H9 (cell line): ENCODE results near the gene DTNA. TPM values are rescaled to one million over a fixed set of nuclear protein-coding genes. Genes with fewer than 3 reads are reported as not detected.
A peak's percentile ranks its signal among the peaks of the same experiment; 100 is the strongest.

Experiments used
- DNase-seq: peaks from one replicate; pipeline ENCODE4 v3.0.0-alpha.2; 2017
- H2AFZ ChIP-seq: one replicate; pipeline ENCODE4 v1.6.1; 2013; ENCODE audit warnings: mild to moderate bottlenecking, low read length, control low read depth, moderate library complexity
- H2AK5ac ChIP-seq: 2 replicates; pipeline ENCODE4 v1.6.1; 2013; ENCODE audit warnings: low read length, control low read depth, mixed read lengths; ENCODE audit not compliant: insufficient read length
- H2BK120ac ChIP-seq: one replicate; pipeline ENCODE4 v1.6.1; 2013; ENCODE audit warnings: low read depth, mild to moderate bottlenecking, low read length, control low read depth, inconsistent platforms; ENCODE audit not compliant: poor library complexity, severe bottlenecking
- H2BK12ac ChIP-seq: 2 replicates; pipeline ENCODE4 v1.6.1; 2013; ENCODE audit warnings: low read length, control low read depth, mixed read lengths, low read depth; ENCODE audit not compliant: insufficient read length
- H2BK15ac ChIP-seq: 2 replicates; pipeline ENCODE4 v1.6.1; 2013; ENCODE audit warnings: low read depth, low read length, control low read depth
- H2BK20ac ChIP-seq: one replicate; pipeline ENCODE4 v1.6.1; 2013; ENCODE audit warnings: low read depth, mild to moderate bottlenecking, low read length, control low read depth, inconsistent platforms; ENCODE audit not compliant: poor library complexity, severe bottlenecking
- H2BK5ac ChIP-seq: 2 replicates; pipeline ENCODE4 v1.6.1; 2013; ENCODE audit warnings: low read length, control low read depth, mixed read lengths; ENCODE audit not compliant: insufficient read length
- H3K14ac ChIP-seq: 2 replicates; pipeline ENCODE4 v1.6.1; 2013; ENCODE audit warnings: low read length, control low read depth; ENCODE audit not compliant: insufficient read depth
- H3K18ac ChIP-seq: 2 replicates; pipeline ENCODE4 v1.6.1; 2013; ENCODE audit warnings: low read depth, mild to moderate bottlenecking, mixed read lengths, low read length, control low read depth; ENCODE audit not compliant: insufficient read length
- H3K23ac ChIP-seq: 2 replicates; pipeline ENCODE4 v1.6.1; 2013; ENCODE audit warnings: low read length, control low read depth, mixed read lengths, low read depth; ENCODE audit not compliant: insufficient read length
- H3K23me2 ChIP-seq: 2 replicates; pipeline ENCODE4 v1.6.1; 2013; ENCODE audit warnings: low read depth, mild to moderate bottlenecking, mixed read lengths, low read length, control low read depth; ENCODE audit not compliant: insufficient read length, poor library complexity, severe bottlenecking
- H3K27ac ChIP-seq: 2 replicates; pipeline ENCODE4 v1.5.1; 2013; ENCODE audit warnings: low read length, control low read depth, mixed read lengths, low read depth; ENCODE audit not compliant: insufficient read length
- H3K27me3 ChIP-seq: 2 replicates; pipeline ENCODE4 v1.6.1; 2013; ENCODE audit warnings: low read length, control low read depth, inconsistent platforms; ENCODE audit not compliant: insufficient read depth
- H3K4ac ChIP-seq: 2 replicates; pipeline ENCODE4 v1.6.1; 2013; ENCODE audit warnings: low read depth, mild to moderate bottlenecking, control low read depth, inconsistent platforms, low read length, moderate library complexity
- H3K4me1 ChIP-seq: 2 replicates; pipeline ENCODE4 v1.6.1; 2013; ENCODE audit warnings: low read length, control low read depth, inconsistent platforms; ENCODE audit not compliant: insufficient read depth
- H3K4me2 ChIP-seq: 2 replicates; pipeline ENCODE4 v1.6.1; 2013; ENCODE audit warnings: low read length, control low read depth, mixed read lengths; ENCODE audit not compliant: insufficient read length, insufficient read depth
- H3K56ac ChIP-seq: 2 replicates; pipeline ENCODE4 v1.6.1; 2013; ENCODE audit warnings: low read depth, mild to moderate bottlenecking, mixed read lengths, low read length, control low read depth; ENCODE audit not compliant: insufficient read length
- H3K79me1 ChIP-seq: 2 replicates; pipeline ENCODE4 v1.6.1; 2013; ENCODE audit warnings: low read depth, mild to moderate bottlenecking, moderate library complexity, low read length, control low read depth, inconsistent platforms; ENCODE audit not compliant: insufficient read depth, poor library complexity, severe bottlenecking
- H3K79me2 ChIP-seq: 2 replicates; pipeline ENCODE4 v1.6.1; 2013; ENCODE audit warnings: low read length, control low read depth, inconsistent platforms; ENCODE audit not compliant: insufficient read depth
- H3K9ac ChIP-seq: 2 replicates; pipeline ENCODE4 v1.6.1; 2013; ENCODE audit warnings: low read length, control low read depth, mixed read lengths; ENCODE audit not compliant: insufficient read length; ENCODE audit errors: extremely low read depth
- H3K9me3 ChIP-seq: one replicate; pipeline ENCODE4 v1.6.1; 2013; ENCODE audit warnings: low read depth, low read length, inconsistent platforms; ENCODE audit not compliant: control insufficient read depth
- H3T11ph ChIP-seq: one replicate; pipeline ENCODE4 v1.6.1; 2013; ENCODE audit warnings: mild to moderate bottlenecking, low read length, control low read depth, inconsistent platforms
- H4K20me1 ChIP-seq: one replicate; pipeline ENCODE4 v1.6.1; 2013; ENCODE audit not compliant: control insufficient read depth, insufficient read length, insufficient read depth
- H4K5ac ChIP-seq: 2 replicates; pipeline ENCODE4 v1.6.1; 2013; ENCODE audit warnings: low read depth, mild to moderate bottlenecking, mixed read lengths, low read length, control low read depth; ENCODE audit not compliant: insufficient read length
- H4K8ac ChIP-seq: replicated peaks from 2 replicates; pipeline ENCODE4 v1.6.1; 2013; ENCODE audit warnings: low read length, control low read depth, mixed read lengths, low read depth; ENCODE audit not compliant: insufficient read length
- H4K91ac ChIP-seq: 2 replicates; pipeline ENCODE4 v1.6.1; 2013; ENCODE audit warnings: low read depth, mild to moderate bottlenecking, moderate library complexity, mixed read lengths, low read length, control low read depth; ENCODE audit not compliant: insufficient read length
- H3K27ac Mint-ChIP-seq, 3 experiments: 2 replicates in 2 of 3; 3 replicates in 1 of 3; pipeline ENCODE4 v1.8.0; 2020 to 2021; ENCODE audit warnings: mixed read lengths in 3 of 3, mild to moderate bottlenecking in 1 of 3, moderate library complexity in 1 of 3
- H3K27me3 Mint-ChIP-seq: 2 replicates; pipeline ENCODE4 v1.8.0; 2021; ENCODE audit warnings: low read depth, mild to moderate bottlenecking, moderate library complexity, mixed read lengths
- H3K36me3 Mint-ChIP-seq, 3 experiments: 2 replicates in 2 of 3; 3 replicates in 1 of 3; pipeline ENCODE4 v1.8.0; 2020 to 2021; ENCODE audit warnings: low read depth in 3 of 3, mixed read lengths in 3 of 3; ENCODE audit not compliant: insufficient read depth in 1 of 3
- H3K4me1 Mint-ChIP-seq, 2 experiments: 2 replicates each; pipeline ENCODE4 v1.8.0; 2020; ENCODE audit warnings: mixed read lengths in 2 of 2
- H3K4me3 Mint-ChIP-seq, 2 experiments: 2 replicates in 1 of 2; 3 replicates in 1 of 2; pipeline ENCODE4 v1.8.0; 2020 to 2021; ENCODE audit warnings: mild to moderate bottlenecking in 2 of 2, mixed read lengths in 2 of 2, moderate library complexity in 1 of 2
- H3K9me3 Mint-ChIP-seq, 2 experiments: 2 replicates in 1 of 2; 3 replicates in 1 of 2; pipeline ENCODE4 v1.8.0; 2020; ENCODE audit warnings: mild to moderate bottlenecking in 2 of 2, mixed read lengths in 2 of 2, moderate library complexity in 1 of 2
- WGBS: extraction: QIAGEN DNeasy Blood & Tissue Kit; methylation state at CpG from one replicate; pipeline ENCODE4 v1.1.7; 2013; ENCODE audit warnings: missing lambda C conversion rate, low lambda C conversion rate, mixed read lengths; ENCODE audit not compliant: insufficient read length; ENCODE audit errors: extremely low coverage; 5-methylcytosine and 5-hydroxymethylcytosine counted together
- total RNA-seq: library from RNA; stranded (reverse); gene quantifications from 2 replicates; pipeline ENCODE4 v1.2.1, GENCODE V29; 2021
- TF ChIP-seq, protein P1 (sequence below): fragments of 200-600 bp; sonication (generic); conservative IDR thresholded peaks from 3 replicates; pipeline ENCODE4 v1.8.0; 2021; ENCODE audit warnings: antibody characterized with exemption, mild to moderate bottlenecking

DTNA gene
- total RNA-seq, 1 experiment from 2014 or later: 25.5 TPM

DNA sequence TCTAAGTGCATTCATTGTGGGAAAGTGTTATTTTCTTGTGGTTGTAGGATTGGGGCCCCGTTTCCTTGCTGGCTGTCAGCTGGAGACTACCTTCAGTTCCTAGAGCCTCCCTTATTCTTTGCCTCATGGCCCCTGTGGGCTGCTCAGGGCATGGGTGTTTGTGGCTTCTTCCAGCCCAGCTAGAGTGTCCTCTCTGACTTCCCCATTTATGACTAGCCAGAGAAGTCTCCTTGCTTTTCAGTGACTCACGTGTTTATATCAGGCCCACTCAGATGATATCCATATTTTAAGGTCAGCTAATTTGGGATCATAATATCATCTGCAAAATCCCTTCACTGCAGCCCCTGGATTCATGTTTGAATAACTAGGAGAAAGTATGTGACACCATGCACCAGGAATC is 62.8 kb downstream of the DTNA start:
- TF ChIP-seq, protein P1, sequence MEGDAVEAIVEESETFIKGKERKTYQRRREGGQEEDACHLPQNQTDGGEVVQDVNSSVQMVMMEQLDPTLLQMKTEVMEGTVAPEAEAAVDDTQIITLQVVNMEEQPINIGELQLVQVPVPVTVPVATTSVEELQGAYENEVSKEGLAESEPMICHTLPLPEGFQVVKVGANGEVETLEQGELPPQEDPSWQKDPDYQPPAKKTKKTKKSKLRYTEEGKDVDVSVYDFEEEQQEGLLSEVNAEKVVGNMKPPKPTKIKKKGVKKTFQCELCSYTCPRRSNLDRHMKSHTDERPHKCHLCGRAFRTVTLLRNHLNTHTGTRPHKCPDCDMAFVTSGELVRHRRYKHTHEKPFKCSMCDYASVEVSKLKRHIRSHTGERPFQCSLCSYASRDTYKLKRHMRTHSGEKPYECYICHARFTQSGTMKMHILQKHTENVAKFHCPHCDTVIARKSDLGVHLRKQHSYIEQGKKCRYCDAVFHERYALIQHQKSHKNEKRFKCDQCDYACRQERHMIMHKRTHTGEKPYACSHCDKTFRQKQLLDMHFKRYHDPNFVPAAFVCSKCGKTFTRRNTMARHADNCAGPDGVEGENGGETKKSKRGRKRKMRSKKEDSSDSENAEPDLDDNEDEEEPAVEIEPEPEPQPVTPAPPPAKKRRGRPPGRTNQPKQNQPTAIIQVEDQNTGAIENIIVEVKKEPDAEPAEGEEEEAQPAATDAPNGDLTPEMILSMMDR: no peak

More for the DNA sequence above, 62.8 kb downstream of the DTNA start:
- Histone ChIP-seq H3K79me1 (no peaks in the 10 kb centered on the region), H2BK12ac (no peak overlapping the region), H3K9ac (no peak overlapping the region), H3K14ac (no peak overlapping the region), H3K4me2 (no peak overlapping the region), H3K79me2 (no peaks in the 10 kb centered on the region), H2AFZ (no peak overlapping the region), H4K8ac (no peak overlapping the region), H4K20me1 (no peaks in the 10 kb centered on the region), H4K91ac (no peak overlapping the region), H3K4me1 (no peaks in the 10 kb centered on the region), H2BK20ac (no peak overlapping the region), H2BK120ac (no peak overlapping the region), H3K4ac (no peak overlapping the region), H4K5ac (no peak overlapping the region), H3K23ac (no peak overlapping the region), H3K23me2 (no peaks in the 10 kb centered on the region), H2BK5ac (no peak overlapping the region), H2BK15ac (no peak overlapping the region), H3K27ac (no peak overlapping the region), H3K9me3 (no peaks in the 10 kb centered on the region), H2AK5ac (no peak overlapping the region), H3K56ac (no peak overlapping the region), H3K18ac (no peak overlapping the region), H3T11ph (no peak overlapping the region), H3K27me3 (no peaks in the 10 kb centered on the region)
- Mint-ChIP-seq H3K9me3 (peaks cover 0 to 1% of the 10 kb centered on the region in 2 experiments; a peak in 1 of 5 replicates), H3K27me3 (no peaks in the 10 kb centered on the region), H3K4me3 (no peak overlapping the region), H3K27ac (peak overlapping the region in 1 of 3 experiments; percentile 16; a peak in 2 of 7 replicates), H3K36me3 (peaks cover 0 to 9% (median 2%) of the 10 kb centered on the region in 3 experiments; a peak in 1 of 7 replicates), H3K4me1 (peaks cover 3 to 8% of the 10 kb centered on the region in 2 experiments; a peak in 1 of 4 replicates)
- no CpG with 5 or more reads among the region's 2 CpGs for WGBS
- DNase-seq: no peak
